Islet precursor cell (in vitro differentiated cells): Measurements from ENCODE around the gene KLF4.
"Not testable (repeated sequence)": the region's sequence is repeated elsewhere in the genome, so short reads cannot be mapped to it uniquely, and the experiment has no call there.

ENCODE experiments used
- DNase-seq: peaks from one replicate; pipeline ENCODE4 v3.0.0-alpha.2; 2018

KLF4 gene

DNA sequence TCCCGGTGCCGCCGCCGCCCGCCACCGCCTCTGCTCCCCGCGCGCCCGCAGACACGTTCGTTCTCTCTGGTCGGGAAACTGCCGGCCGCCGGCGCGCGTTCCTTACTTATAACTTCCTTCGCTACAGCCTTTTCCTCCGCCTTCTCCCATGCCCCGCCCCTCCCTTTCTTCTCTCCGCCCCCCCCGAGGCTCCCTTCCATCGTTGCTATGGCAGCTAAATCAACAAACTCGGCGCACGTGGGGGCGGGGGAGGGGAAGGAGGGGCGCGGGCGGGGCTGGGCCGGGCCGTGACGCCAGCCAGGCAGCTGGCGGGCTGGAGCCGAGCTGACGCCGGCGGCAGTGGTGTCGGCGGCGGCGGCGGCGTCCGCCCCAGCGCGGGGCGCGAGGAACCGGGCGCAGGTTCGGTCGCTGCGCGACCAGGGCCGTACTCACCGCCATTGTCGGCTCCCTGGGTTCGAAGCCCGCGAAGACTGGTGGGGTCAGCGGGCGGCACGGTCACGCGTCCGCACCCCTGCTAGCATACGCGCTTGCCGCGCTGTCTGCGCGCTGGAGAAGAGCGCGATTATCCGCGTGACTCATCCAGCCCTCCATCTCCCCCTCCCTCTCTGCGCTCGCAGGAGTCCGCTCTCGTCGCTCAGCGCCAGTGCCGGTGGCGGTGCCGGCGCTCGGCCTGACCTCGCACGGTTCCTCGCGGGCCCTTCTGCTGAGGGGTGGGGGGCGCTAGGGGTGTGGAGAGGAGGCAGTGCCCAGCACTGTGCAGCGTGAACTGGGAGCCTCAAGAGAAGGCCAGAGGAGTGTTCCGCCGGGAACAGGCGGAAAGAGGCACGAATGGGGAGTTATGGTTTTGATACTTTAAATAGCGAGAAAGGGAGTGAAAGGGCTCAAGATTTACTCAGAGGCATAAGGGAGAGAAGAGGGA lies at the start of gene KLF4:
TSS of gene KLF4 (minus strand) at position 83 of the 919 bp plus-strand sequence. CDS start 597 bp downstream, outside the sequence.
- peak; percentile 97 for DNase-seq

DNA sequence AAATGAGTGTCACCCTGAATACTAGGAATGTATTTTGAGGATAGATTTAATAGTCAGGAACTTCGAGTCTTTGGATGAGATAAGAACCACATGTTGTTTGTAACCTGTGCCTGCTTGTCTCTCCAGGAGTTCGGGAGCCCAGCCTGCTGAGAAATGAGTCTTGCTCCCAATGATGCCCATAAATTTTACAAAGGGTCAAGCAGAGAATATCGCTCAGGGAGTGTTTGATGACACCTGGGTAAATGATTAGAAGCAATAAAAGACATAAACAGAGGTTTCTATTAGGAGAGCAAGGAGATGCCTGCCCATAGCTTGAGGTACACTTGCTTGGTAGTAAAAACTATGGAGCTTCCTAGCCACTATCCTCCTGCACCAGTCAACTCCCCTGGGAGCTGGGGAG lies 46.9 kb upstream of the KLF4 start:
- DNase-seq = no peak

DNA sequence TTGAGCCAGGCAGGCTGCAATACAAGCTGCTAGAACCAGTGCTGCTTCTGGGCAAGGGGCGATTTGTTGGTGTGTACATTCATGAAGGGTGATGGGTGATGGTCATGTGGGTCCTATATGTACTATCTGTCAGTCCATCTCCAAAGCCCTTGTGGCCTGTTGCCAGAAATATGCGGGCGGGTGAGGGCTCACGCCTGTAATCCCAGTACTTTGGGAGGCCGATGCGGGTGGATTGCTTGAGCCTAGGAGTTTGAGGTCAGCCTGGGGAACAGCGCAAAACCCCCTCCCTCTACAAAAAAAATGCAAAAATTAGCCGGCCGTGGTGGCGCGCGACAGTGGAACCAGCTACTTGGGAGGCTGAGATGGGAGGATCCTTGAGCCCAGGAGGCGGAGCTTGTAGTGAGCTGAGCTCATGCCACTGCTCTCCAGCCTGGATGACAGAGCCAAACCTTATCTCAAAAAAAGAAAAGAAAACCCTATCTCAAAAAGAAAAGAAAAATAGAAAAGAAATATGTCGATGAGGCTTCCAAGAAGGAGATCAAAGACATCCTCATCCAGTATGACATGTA lies 45.0 kb upstream of the KLF4 start:
- DNase-seq = no peak

DNA sequence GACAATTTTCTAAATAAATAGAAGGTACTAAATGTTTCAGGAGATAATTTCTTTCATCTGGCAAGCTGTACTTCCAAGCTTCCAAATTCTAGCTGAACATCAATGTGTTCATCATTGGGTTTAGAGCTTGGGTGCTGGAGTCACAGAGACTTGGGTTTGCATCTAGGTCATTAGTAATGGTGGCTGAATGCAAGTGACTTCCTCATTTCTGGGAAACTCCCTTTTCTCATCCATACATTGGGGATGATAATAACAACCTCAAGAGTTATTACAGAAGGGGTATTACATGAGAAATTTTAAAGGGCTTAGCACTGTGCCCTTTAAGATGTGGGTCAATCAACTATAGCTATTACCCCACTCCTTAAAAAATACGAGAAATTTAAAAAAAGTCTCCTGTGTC lies 41.1 kb upstream of the KLF4 start:
- no peak for DNase-seq

DNA sequence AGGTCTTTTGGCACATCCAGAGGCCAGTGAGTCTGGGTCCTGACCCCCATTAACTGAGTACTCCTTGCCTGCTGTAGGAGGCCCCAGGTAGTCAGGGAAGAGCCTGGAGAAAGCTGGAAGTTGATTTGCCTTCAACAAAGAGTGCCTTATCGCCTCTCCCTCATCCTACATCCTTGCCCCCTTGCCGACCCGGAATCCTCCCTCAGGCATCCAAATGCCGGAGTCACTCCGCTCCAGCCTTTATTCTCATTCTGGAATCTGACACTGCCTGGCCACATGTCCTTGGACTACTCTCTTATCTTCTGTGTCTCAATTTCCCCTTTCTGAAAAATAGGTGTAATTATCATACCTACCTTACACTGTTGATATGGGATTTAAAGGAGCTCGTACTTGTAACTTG lies 39.1 kb upstream of the KLF4 start:
- peak; percentile 65 for DNase-seq

DNA sequence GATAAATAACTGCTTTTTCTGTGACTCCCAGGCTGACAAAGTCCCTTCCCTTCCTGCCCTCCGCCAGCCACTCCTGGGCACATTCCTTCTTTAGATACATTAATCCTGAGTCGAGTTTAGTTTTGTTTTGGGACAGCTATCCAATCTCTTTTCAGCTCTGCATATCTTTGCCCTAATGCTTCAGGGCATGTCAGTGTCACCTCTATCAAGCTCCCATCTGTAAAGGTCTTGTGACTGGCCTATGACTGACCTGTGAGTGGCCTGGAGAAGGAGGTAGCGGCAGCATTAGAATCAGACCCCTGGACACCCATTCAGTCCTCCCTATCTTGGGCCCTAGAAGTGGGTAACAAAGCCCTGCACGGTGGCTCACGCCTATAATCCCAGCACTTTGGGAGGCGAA lies 34.0 kb upstream of the KLF4 start:
- peak; percentile 59 for DNase-seq

DNA sequence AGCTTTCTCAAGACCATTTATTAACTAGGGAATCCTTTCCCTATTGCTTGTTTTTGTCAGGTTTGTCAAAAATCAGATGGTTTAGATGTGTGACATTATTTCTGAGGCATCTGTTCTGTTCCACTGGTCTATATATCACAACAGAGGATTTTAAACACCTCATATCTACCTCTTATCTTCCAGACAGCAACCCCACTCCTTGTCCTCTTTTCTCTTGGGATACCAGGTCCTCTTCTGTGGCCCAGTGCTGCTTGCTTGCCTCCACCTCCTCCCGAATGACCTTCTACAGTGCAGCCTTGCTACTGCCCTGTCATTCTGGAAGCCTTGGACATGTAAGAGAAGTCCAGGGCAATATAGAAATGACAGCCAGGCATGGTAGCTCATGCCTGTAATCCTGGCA lies 30.6 kb upstream of the KLF4 start:
- DNase-seq = no peak

DNA sequence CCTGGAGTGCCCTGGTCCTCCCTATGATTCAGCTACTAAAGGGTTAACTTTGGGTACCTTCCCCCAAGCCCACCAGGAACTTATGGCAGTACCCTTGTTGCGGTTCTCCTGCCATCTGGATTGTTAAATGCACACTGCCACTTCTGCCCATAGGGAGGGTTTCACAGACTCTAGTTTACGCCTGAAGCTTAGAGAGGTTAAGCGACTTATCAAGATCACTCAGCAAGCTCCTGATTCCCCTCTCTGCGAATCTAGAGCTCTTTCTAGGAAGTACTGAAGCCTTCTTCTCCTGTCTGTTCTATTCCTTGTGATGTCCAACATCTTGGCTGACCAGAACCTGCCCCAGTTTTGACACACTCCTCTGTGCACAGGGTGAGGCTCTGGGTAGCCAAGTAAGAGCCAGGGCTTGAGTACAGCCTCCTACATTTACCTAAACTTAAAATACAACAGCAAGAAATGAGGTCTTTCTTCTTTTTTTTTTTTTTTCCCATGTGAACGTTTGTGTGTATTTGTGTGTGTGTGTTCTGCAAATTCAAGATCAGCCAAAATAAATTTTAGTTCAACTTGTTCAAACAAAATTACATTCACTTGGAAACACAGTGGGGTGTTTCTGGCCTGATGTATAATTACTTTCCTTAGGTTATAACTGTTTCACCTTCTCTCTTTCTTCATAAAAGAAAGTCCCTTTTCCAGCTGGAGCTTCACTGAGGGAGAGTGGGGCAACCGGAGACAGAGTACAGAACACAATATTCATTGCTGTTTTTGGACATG lies 28.7 kb upstream of the KLF4 start:
- DNase-seq = no peak

DNA sequence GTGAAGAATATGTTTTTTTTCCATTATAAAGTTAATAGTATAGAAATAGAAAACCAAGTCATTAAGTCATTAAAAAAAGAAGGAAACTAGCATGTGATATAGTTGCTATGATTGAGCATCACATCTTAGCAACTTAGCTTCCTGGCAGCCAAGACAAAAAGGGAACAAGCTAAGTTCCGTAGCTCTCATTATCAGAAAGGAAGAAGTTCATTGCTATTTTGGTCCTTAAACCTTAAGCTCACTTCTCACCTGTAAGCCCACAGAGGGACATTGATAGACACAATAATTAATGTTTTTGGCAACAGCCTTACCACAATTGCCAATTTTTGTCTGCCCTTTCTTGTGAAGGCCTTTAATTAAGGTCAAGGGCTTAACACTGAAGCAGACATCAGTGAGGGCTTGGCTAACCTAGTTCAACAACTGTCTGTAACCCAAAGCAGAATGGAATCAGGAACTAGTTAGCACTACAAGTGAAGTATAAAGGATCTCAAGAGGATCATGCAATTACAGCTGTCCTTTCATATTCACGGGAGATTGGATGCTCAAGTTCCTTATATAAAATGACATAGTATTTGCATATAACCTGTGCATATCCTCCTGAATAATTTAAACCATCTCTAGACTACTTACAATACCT lies 24.0 kb upstream of the KLF4 start:
- DNase-seq = no peak

DNA sequence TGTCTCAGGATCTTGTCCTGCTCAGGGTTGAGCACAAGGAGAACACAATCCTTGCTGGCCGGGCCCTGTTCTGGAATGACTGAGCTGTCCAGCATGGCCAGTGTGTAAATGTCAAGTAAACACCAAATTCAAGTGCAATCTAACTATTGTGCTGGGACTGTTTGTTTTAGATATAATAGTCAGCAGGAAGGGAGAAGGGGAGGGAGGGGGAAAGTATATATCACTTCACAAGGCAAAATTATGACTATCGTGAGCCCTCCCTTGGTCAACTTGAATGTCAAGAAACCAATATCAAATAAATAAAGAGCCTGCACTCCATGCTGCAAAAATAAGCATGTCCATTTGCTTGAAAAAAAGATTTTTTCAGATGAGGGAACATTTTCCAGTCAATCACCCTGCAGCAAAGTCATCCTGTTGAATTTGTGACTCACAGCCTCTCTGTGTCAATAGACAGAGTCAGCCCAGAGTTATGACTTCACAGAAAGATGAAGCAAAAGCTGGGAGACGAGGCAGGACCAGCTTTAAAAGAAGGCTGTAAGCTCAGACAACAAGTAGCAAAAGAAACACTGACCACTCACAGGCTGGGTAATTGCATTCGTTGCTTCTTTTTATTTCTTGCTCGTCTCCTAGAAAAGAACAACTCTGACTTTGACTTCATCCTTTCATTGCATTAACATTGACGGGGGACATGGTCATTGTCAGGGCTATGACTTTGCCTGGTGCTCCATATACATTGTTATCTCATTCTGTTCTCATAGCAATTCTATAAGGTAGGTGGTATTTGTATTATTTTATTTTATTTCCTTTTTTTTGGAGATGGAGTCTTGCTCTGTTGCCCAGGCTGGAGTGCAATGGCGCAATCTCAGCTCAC lies 15.3 kb upstream of the KLF4 start:
- no peak for DNase-seq

DNA sequence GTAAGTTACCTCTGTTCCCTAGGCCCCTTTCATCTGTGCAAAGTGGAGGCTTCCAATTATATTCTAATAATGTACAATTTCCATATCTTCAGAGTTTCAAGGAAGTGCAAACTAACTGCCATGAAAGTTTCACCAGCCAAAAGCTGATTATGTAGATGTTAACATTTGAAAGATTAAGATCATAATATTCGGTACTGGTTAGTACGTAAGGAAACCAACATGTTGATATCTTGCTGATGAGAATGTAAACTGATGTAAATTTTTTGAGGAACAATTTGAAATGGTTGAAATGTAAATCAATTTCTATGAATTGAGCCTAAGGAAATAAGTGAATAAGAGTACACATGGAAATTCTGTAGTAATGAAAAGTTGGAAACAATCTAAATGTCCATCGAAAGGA lies 12.9 kb upstream of the KLF4 start:
- no peak for DNase-seq

DNA sequence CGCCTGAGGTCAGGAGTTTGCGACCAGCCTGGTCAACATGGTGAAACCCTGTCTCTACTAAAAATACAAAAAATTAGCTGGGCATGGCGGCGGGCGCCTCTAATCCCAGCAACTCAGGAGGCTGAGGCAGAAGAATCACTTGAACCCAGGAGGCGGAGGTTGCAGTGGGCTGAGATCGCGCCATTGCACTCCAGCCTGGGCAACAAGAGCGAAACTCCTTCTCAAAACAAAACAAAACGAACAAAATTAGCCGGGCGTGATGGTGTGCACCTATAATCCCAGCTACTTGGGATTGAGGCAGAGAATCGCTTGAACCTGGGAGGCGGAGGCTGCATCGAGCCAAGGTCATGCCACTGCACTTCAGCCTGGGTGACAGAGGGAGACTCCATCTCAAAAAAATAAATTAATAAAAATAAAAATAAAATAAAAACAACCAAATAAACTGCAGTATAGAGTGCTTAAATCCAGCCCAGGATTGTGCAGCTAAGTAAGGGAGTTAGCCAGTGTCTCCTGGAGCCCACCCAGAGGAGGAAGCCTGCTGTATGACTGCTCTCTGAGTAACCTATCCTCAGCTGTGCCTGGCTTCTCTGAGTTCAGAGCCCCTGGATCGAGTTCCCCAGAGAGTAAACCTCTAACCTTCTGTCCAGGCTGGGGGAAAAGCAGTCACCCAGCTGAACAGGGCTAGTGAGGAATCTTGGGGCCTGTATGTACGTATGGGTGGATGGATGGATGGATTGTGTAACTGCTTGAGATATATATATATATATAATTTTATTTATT lies 11.0 kb upstream of the KLF4 start:
- DNase-seq = not testable (repeated sequence)

DNA sequence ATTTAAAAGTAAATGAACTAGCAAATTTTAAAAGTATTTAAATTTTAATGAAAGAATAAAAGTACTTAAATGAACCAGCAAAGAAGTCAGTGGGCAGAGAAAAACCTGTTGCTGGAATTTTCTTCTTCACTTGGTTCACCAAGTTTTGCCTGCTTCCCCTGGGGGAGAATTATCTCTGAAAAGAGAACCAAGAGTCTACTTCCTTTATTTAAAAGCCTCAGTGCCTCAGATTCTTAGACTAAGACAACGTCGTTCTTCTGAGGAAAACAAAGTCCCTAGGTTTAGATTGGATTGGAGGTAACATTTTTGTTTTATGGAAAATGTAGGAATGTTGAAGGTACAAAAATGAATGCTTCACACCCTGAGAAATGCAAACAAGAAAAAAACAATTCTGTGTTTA lies 7.4 kb upstream of the KLF4 start:
- no peak for DNase-seq

DNA sequence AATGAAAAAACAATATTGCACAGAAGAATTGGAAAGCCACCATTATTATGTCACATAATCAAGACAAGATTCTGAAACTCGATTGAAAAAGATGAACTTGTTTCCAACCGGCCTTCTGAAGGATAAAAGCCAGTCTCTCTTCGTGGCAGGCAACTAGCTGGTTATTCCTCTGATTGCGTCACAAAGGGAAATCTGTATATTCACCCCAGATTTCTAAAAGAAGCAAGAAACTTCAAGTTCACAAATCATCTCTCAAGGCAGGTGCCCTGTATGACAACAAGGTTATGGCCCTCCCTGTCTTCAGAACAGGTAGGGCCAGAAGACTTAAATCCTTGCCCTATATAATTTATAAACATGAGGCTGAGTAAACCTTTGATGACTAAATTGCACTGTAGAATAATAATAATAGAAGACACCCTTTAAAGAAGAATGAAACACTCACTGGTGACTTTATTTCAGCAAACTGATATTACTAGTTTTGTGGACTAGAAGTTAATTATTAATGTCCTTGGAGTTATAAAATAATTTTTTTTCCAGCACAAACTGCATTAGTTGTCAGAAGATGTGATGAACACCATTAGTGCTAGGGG lies 2.9 kb upstream of the KLF4 start:
- no peak for DNase-seq

DNA sequence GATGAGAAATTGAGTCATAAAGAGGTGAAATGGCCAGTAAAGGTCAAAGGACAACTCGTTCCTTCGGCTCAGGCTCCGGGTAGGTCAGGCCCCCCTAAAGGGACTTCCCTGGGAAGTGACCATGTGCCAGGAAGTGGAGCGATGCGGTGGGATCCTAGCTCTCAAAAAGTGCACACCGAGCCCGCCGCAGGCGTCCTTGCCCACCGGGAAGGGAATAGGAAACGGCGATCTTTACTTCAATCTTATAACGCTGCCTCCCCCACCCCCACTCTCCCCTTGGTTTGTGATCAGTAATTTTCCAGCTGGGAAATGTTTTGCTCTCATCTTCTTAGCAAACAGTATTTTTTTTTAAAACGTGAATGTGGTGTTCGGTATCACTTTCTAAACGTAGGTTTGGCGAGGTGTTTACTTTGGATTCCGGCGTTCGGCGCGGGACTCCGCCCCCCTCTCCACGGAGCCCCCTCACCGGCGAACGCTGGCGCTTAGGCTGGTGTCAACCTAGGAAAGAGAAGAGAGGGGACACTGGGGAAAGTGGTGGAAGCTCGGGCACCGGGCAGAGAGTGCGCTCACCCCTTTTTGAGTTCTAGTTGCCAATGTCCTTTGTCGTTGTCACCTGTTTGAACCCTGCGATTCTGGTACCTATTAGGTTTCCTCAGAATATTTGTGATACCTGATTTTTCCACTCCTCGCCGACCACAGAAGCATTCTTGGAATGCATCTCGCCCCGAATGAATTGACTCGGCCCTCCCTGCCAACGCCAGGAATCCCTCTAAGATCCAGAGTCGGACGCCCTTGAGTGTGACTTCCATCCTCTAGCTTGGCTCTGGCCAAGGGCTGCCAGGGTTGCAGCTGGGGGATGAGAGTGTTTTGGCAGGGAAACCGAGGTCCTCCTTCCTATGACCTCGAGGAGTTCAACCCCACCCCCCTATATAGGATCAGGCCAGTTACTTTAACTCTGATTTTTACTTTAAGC lies 1.8 kb upstream of the KLF4 start:
- DNase-seq = peak; percentile 66

DNA sequence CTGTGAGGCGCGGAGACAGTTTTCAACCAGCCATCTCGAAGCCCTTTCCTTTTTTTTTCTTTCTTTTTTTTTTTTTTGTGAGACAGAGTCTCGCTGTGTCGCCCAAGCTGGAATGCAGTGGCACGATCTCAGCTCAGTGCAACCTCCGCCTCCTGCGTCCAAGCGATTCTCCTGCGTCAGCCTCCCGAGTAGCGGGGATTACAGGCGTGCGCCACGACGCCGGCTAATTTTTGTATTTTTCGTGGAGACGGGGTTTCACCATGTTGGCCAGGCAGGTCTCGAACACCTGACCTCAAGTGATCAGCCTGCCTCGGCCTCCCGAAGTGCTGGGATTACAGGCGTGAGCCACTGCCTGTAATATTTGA lies 1.0 kb upstream of the KLF4 start:
- peak; percentile 71 for DNase-seq

DNA sequence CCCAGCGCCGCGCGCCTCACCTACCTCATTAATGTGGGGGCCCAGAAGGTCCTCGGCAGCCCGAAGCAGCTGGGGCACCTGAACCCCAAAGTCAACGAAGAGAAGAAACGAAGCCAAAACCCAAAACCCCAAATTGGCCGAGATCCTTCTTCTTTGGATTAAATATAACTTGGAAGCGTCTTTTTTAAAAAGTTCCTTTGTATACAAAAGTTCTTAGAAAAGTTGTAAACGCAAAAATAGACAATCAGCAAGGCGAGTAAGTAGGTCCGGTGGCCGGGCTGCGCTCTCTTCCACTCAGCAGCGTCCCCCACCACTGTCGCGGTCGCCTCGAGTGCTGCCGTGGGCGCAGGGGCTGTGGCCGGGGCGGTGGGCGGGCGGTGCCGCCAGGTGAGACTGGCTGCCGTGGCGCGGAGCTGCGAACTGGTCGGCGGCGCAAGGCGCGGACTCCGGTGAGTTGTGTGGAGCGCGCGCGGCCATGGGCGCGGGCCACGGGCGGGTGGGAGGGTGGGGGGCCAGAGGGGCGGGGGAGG lies 360 bp downstream of the KLF4 start:
- DNase-seq = no peak

DNA sequence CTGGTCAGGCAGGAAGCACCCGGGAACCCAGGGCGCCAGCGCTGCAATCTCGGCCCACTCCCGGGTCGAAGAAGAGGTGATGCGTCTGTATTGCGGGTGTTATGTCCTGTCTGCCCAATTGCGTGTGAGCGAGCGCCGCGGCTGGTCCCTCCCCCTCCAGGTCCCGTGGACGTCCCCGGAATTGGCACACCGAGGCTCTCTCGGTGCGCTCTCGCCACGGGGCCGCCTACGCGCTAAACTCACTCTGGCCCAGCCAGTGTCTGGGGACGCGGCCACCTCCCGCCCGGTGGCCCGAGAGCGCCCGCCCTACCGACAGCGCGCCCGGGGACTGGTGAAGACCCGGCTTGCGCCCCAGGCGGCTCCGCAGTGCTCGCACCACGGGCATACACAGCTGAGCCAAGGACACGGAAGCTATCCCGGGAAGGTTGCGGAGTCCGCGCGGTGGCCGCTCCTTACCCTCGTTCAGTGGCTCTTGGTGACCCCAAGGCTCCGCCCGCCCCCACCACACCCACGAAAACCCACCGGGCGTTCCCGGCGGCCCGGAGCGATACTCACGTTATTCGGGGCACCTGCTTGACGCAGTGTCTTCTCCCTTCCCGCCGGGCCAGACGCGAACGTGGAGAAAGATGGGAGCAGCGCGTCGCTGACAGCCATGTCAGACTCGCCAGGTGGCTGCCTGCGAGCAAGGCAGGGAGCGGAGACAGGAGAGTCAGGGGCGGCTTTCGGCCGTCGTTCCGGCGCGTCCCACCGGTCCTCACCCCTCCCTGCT lies 1.0 kb downstream of the KLF4 start:
- DNase-seq = peak; percentile 75
